Osteoblast (primary cell): ENCODE data around the gene NUDT12. TPM values are rescaled to one million over a fixed set of nuclear protein-coding genes. Genes with fewer than 3 reads are reported as not detected.

ENCODE experiments used
- DNase-seq: peaks from one replicate; pipeline ENCODE4 v3.0.0; 2011; ENCODE audit warnings: low spot score, mixed read lengths; ENCODE audit not compliant: insufficient read length; ENCODE audit errors: missing footprints
- H2AFZ ChIP-seq: 2 replicates; pipeline ENCODE4 v1.6.0; 2011; ENCODE audit warnings: mild to moderate bottlenecking, low read length
- H3K27ac ChIP-seq: 2 replicates; pipeline ENCODE4 v1.5.1; 2011; ENCODE audit warnings: mild to moderate bottlenecking, low read depth, low read length, moderate library complexity
- H3K27me3 ChIP-seq: 2 replicates; pipeline ENCODE4 v1.6.0; 2012; ENCODE audit warnings: mild to moderate bottlenecking, control low read depth, inconsistent platforms, low read length, moderate library complexity; ENCODE audit not compliant: insufficient read depth
- H3K36me3 ChIP-seq: 2 replicates; pipeline ENCODE4 v1.5.1; 2011; ENCODE audit warnings: mild to moderate bottlenecking, low read length, control low read depth, moderate library complexity; ENCODE audit not compliant: insufficient read depth
- H3K4me1 ChIP-seq: 2 replicates; pipeline ENCODE4 v1.5.1; 2011; ENCODE audit warnings: mild to moderate bottlenecking, low read length, control low read depth, moderate library complexity; ENCODE audit not compliant: insufficient read depth
- H3K4me2 ChIP-seq: 2 replicates; pipeline ENCODE4 v1.6.0; 2011; ENCODE audit warnings: mild to moderate bottlenecking, low read length; ENCODE audit not compliant: insufficient read depth
- H3K4me3 ChIP-seq: fragments of 200-600 bp; sonication (generic); 3 replicates; pipeline ENCODE4 v1.5.1; 2012; ENCODE audit warnings: mild to moderate bottlenecking, low read length, inconsistent platforms; ENCODE audit not compliant: insufficient read depth
- H3K79me2 ChIP-seq: 2 replicates; pipeline ENCODE4 v1.6.0; 2012; ENCODE audit warnings: mild to moderate bottlenecking, low read length, control low read depth, inconsistent platforms; ENCODE audit not compliant: insufficient read depth
- H3K9me3 ChIP-seq: 2 replicates; pipeline ENCODE4 v1.5.1; 2011; ENCODE audit warnings: low read depth, low read length, control low read depth
- H4K20me1 ChIP-seq: 2 replicates; pipeline ENCODE4 v1.6.0; 2012; ENCODE audit warnings: mild to moderate bottlenecking, low read length, control low read depth; ENCODE audit not compliant: insufficient read depth
- CTCF ChIP-seq: IDR thresholded peaks from 2 replicates; pipeline ENCODE4 v1.5.1; 2011; ENCODE audit warnings: mild to moderate bottlenecking, low read depth, low read length, moderate library complexity; ENCODE audit errors: extremely low read depth
- total RNA-seq: library from RNA; depleted of rRNA; stranded (reverse); fragments of >200 nt; gene quantifications from 2 replicates; pipeline ENCODE4 v1.2.3, GENCODE V29; 2012

NUDT12 gene
- total RNA-seq, 1 donor: 16.3 TPM

DNA sequence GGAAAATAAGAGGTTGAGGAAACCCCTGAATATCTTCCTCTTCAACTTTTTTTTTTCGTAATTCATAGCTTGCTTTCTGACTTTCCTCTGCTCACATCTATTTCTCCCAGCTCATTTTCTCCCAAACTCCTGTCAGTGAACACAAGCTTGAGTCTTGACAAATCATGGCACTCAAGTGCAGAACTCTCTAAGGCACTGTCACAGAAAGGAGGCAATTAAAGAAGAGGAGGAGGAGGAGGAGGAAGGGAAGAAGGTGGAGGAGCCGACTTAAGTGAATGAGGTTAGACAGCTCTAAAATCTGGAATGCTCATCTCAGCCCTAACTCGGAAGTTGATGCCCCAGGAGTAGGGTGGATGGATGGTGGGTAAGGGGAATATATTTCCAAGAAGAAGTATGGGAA lies 27.2 kb upstream of the NUDT12 start:
- peak overlapping the region; percentile 25 for H3K4me2 ChIP-seq
- TF ChIP-seq CTCF: no peak

GRCh38 chr5:103589357-103589756 lies 26.8 kb upstream of the NUDT12 start:
- Histone ChIP-seq H3K4me1 (peaks cover 11% of the 10 kb centered on the region), H2AFZ (no peak overlapping the region), H3K36me3 (no peaks in the 10 kb centered on the region), H3K27ac (peak overlapping the region; percentile 21), H4K20me1 (no peaks in the 10 kb centered on the region), H3K4me2 (peak overlapping the region; percentile 25), H3K9me3 (no peaks in the 10 kb centered on the region), H3K27me3 (no peaks in the 10 kb centered on the region), H3K79me2 (no peaks in the 10 kb centered on the region), H3K4me3 (no peak overlapping the region)
- no peak for DNase-seq
- TF ChIP-seq CTCF: no peak

More for the DNA sequence above, 27.2 kb upstream of the NUDT12 start:
- Histone ChIP-seq H3K79me2 (no peaks in the 10 kb centered on the region), H2AFZ (no peak overlapping the region), H3K27ac (peak overlapping the region; percentile 21), H3K4me3 (no peak overlapping the region), H3K4me1 (peaks cover 11% of the 10 kb centered on the region), H3K36me3 (no peaks in the 10 kb centered on the region), H3K27me3 (no peaks in the 10 kb centered on the region), H4K20me1 (no peaks in the 10 kb centered on the region), H3K9me3 (no peaks in the 10 kb centered on the region)
- DNase-seq: no peak

GRCh38 chr5:103587185-103587748 lies 24.7 kb upstream of the NUDT12 start:
- Histone ChIP-seq H3K36me3 (no peaks in the 10 kb centered on the region), H3K4me1 (peaks cover 11% of the 10 kb centered on the region), H3K79me2 (no peaks in the 10 kb centered on the region), H3K27ac (no peak overlapping the region), H4K20me1 (no peaks in the 10 kb centered on the region), H2AFZ (no peak overlapping the region), H3K27me3 (no peaks in the 10 kb centered on the region), H3K4me2 (no peak overlapping the region), H3K9me3 (no peaks in the 10 kb centered on the region), H3K4me3 (no peak overlapping the region)
- peak; percentile 65 for TF ChIP-seq CTCF
- peak; percentile 59 for DNase-seq

- no peak overlapping the region for H3K4me2 ChIP-seq
- no peak overlapping the region for H3K4me3 ChIP-seq
- H3K4me1 ChIP-seq: no peaks in the 10 kb centered on the region
- no peaks in the 10 kb centered on the region for H3K9me3 ChIP-seq
- peak; percentile 67 for TF ChIP-seq CTCF
- no peak for DNase-seq
- H4K20me1 ChIP-seq: no peaks in the 10 kb centered on the region
- no peaks in the 10 kb centered on the region for H3K79me2 ChIP-seq
- H2AFZ ChIP-seq: no peak overlapping the region
- no peak overlapping the region for H3K27ac ChIP-seq
- no peaks in the 10 kb centered on the region for H3K27me3 ChIP-seq
- no peaks in the 10 kb centered on the region for H3K36me3 ChIP-seq
Observed at GRCh38 chr5:103582364-103582763, 19.8 kb upstream of the NUDT12 start.
